ENCODE results near the gene ADAMTSL5.

DNA sequence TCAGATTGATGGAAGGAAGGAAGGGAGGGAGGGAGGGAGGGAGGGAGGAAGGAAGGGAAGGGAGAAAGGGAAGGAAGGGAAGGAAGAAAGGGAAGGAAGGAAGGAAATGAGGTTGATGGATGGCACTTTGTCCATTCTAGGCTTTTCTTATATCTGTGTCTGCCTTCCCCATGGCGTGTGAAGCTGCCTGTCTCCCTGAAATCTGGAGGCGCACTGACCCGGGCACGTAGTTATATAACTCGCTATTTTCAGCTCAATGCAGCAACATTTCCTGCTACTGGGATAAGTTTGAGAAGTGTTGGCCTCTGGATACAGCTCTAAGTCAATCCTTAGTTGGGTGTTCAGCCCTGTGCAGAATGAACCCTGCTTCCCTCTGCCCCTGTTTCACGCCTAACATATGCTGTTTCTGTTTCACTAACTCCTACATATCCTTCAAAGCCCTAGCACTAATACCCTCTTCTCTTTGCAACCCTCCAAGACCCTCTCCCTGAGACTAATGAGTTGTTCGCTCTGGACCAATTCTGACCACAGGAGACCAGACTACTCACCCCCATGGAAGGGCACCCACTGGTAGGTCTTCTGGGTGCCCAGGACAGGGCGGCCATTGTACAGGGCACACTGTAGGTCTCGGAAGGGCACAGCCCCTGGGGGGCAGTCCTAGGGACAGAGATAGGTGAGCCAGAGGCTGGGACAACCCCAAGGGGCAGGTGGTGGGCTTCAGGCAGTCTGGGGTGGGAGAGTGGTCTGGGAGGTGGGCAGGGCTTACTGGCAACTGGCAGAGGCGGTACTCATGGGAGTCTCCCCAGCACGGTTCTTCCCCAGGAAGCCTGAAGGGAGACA is 3.0 kb downstream of the ADAMTSL5 start:
- TF ChIP-seq ZBTB21 (CRISPR knock-in tag; IDR thresholded peaks at IDR 0.05) (no peak), ZNF567 (CRISPR knock-in tag; IDR thresholded peaks at IDR 0.05; ENCODE audit: borderline replicate concordance) (no peak), JUN (CRISPR knock-in tag; IDR thresholded peaks at IDR 0.05) (no peak), BHLHE40 (IDR thresholded peaks at IDR 0.05; ENCODE audit: low read length) (no peak), CTCF (CRISPR knock-in tag; IDR thresholded peaks at IDR 0.05) (no peak), ZNF777 (CRISPR knock-in tag; IDR thresholded peaks at IDR 0.05) (no peak), ZNF282 (IDR thresholded peaks at IDR 0.05; ENCODE audit: partially characterized antibody) (no peak)
- TF ChIP-seq, protein P1, sequence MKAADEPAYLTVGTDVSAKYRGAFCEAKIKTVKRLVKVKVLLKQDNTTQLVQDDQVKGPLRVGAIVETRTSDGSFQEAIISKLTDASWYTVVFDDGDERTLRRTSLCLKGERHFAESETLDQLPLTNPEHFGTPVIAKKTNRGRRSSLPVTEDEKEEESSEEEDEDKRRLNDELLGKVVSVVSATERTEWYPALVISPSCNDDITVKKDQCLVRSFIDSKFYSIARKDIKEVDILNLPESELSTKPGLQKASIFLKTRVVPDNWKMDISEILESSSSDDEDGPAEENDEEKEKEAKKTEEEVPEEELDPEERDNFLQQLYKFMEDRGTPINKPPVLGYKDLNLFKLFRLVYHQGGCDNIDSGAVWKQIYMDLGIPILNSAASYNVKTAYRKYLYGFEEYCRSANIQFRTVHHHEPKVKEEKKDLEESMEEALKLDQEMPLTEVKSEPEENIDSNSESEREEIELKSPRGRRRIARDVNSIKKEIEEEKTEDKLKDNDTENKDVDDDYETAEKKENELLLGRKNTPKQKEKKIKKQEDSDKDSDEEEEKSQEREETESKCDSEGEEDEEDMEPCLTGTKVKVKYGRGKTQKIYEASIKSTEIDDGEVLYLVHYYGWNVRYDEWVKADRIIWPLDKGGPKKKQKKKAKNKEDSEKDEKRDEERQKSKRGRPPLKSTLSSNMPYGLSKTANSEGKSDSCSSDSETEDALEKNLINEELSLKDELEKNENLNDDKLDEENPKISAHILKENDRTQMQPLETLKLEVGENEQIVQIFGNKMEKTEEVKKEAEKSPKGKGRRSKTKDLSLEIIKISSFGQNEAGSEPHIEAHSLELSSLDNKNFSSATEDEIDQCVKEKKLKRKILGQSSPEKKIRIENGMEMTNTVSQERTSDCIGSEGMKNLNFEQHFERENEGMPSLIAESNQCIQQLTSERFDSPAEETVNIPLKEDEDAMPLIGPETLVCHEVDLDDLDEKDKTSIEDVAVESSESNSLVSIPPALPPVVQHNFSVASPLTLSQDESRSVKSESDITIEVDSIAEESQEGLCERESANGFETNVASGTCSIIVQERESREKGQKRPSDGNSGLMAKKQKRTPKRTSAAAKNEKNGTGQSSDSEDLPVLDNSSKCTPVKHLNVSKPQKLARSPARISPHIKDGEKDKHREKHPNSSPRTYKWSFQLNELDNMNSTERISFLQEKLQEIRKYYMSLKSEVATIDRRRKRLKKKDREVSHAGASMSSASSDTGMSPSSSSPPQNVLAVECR (CRISPR knock-in tag; IDR thresholded peaks at IDR 0.05; ENCODE audit: borderline replicate concordance): no peak
- TF ChIP-seq, protein P2, sequence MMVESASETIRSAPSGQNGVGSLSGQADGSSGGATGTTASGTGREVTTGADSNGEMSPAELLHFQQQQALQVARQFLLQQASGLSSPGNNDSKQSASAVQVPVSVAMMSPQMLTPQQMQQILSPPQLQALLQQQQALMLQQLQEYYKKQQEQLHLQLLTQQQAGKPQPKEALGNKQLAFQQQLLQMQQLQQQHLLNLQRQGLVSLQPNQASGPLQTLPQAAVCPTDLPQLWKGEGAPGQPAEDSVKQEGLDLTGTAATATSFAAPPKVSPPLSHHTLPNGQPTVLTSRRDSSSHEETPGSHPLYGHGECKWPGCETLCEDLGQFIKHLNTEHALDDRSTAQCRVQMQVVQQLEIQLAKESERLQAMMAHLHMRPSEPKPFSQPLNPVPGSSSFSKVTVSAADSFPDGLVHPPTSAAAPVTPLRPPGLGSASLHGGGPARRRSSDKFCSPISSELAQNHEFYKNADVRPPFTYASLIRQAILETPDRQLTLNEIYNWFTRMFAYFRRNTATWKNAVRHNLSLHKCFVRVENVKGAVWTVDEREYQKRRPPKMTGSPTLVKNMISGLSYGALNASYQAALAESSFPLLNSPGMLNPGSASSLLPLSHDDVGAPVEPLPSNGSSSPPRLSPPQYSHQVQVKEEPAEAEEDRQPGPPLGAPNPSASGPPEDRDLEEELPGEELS (CRISPR knock-in tag; IDR thresholded peaks at IDR 0.05): no peak

All from HepG2 (cell line).